ENCODE data around the gene FAF1. TPM values are rescaled to one million over a fixed set of nuclear protein-coding genes. Genes with fewer than 3 reads are reported as not detected.
"Not testable (repeated sequence)": the region's sequence is repeated elsewhere in the genome, so short reads cannot be mapped to it uniquely, and the experiment has no call there.

Gene FAF1
- total RNA-seq, 2 experiments from 2014 or later: 42.3 to 114 TPM

DNA sequence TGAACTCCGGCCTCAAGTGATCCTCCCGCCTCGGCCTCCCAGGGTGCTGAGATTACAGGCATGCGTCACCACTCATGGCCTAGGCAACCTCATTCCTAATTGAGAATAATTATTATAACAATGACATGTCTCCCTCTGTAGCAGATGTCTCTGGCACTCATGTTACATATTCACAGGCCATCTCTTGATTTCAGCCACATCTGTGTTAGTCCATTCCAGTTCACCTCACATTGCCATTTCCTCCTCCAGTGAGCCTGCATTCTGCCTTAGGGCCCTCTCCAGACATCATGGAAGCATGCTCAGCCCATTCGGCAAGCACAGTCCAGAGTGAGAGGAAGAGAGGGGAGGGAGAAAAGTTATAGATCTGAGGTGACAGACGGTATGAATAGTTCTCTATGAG lies 42.4 kb upstream of the FAF1 start:
- intact Hi-C loops (cut with micrococcal nuclease; ENCODE audit: unreplicated experiment): no loop called here
- no TSS peak for BruUV-seq (replicated peaks)

DNA sequence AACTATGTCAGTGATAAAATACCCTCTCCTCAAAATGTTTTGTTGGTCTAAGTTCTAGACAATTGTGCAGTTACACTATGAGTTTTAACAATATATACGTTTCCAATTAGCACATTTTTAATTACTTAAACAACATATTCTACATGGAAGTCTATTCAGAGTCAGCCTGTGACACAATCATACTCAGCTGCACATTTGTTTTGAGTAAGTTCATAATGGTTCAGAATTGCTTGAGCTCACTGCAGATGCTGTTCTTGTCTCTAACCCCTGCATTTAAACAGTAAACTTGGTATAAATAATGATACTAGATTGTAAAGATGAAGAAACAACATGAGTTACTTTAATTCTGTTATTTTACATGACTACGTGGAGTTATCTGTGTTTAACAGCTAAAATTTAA lies 40.6 kb upstream of the FAF1 start:
- peak; percentile 50 for DNase-seq (ENCODE audit: low spot score)
- CTCF ChIA-PET (ENCODE audit: unreplicated experiment): interaction anchor here (1.0 kb wide), 1 partner anchor 55 kb away, joined by 3 read pairs; no protein-coding TSS in a partner anchor
- TSS peak; percentile 37 for BruUV-seq (replicated peaks)
- peak overlapping the region; percentile 78 for H3K4me2 ChIP-seq (ENCODE audit: low read length)
- peaks cover 32% of the 10 kb centered on the region for H3K4me1 ChIP-seq (ENCODE audit: insufficient read depth, low read length, poor library complexity, severe bottlenecking)
- POLR2A ChIA-PET: interaction anchor here (0.5 to 1.7 kb wide), 9 partner anchors 21 to 130 kb away, joined by 3 to 16 read pairs (median 7); partner anchors contain the start of gene CDKN2C
- H4K20me1 ChIP-seq (ENCODE audit: insufficient read depth, low read length): no peaks in the 10 kb centered on the region
- TF ChIP-seq, protein P1, sequence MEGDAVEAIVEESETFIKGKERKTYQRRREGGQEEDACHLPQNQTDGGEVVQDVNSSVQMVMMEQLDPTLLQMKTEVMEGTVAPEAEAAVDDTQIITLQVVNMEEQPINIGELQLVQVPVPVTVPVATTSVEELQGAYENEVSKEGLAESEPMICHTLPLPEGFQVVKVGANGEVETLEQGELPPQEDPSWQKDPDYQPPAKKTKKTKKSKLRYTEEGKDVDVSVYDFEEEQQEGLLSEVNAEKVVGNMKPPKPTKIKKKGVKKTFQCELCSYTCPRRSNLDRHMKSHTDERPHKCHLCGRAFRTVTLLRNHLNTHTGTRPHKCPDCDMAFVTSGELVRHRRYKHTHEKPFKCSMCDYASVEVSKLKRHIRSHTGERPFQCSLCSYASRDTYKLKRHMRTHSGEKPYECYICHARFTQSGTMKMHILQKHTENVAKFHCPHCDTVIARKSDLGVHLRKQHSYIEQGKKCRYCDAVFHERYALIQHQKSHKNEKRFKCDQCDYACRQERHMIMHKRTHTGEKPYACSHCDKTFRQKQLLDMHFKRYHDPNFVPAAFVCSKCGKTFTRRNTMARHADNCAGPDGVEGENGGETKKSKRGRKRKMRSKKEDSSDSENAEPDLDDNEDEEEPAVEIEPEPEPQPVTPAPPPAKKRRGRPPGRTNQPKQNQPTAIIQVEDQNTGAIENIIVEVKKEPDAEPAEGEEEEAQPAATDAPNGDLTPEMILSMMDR (conservative IDR thresholded peaks at IDR 0.05; ENCODE audit: low read length): no peak
- TF ChIP-seq EZH2phosphoT487 (IDR thresholded peaks at IDR 0.05; ENCODE audit: borderline replicate concordance, low read depth, low read length): no peak
- H3K4me3 ChIP-seq (ENCODE audit: low read depth, low read length, poor library complexity, severe bottlenecking): peak overlapping the region; percentile 53
- peak overlapping the region; percentile 93 for H2AFZ ChIP-seq (ENCODE audit: low read length)
- H3K79me2 ChIP-seq (ENCODE audit: insufficient read depth, low read depth, low read length): no peaks in the 10 kb centered on the region
- H3K9me2 ChIP-seq (ENCODE audit: insufficient read depth, low read length): no peaks in the 10 kb centered on the region
- intact Hi-C loops (cut with micrococcal nuclease; ENCODE audit: unreplicated experiment): loop anchor here (1.0 kb wide), 1 partner anchor 22 kb away; no protein-coding TSS in a partner anchor
- no peaks in the 10 kb centered on the region for H3K36me3 ChIP-seq (ENCODE audit: insufficient read depth, low read length)
- peak overlapping the region; percentile 90 for H3K27ac ChIP-seq (ENCODE audit: low read depth, low read length, poor library complexity, severe bottlenecking)
- H3K9me3 ChIP-seq (ENCODE audit: low read length): peaks cover 9% of the 10 kb centered on the region; the same call in 1 of the 2 replicates

More for the DNA sequence above, 42.4 kb upstream of the FAF1 start:
- POLR2A ChIA-PET: interaction anchor here (0.7 kb wide), 1 partner anchor 124 kb away, joined by 3 read pairs; no protein-coding TSS in a partner anchor
- Histone ChIP-seq H3K9me2 (ENCODE audit: insufficient read depth, low read length) (no peaks in the 10 kb centered on the region), H4K20me1 (ENCODE audit: insufficient read depth, low read length) (no peaks in the 10 kb centered on the region), H3K4me1 (ENCODE audit: insufficient read depth, low read length, poor library complexity, severe bottlenecking) (peaks cover 32% of the 10 kb centered on the region), H3K36me3 (ENCODE audit: insufficient read depth, low read length) (no peaks in the 10 kb centered on the region), H3K9me3 (ENCODE audit: low read length) (peaks cover 9% of the 10 kb centered on the region; the same call in 1 of the 2 replicates), H3K79me2 (ENCODE audit: insufficient read depth, low read depth, low read length) (no peaks in the 10 kb centered on the region), H3K4me2 (ENCODE audit: low read length) (no peak overlapping the region), H3K27ac (ENCODE audit: low read depth, low read length, poor library complexity, severe bottlenecking) (no peak overlapping the region), H2AFZ (ENCODE audit: low read length) (no peak overlapping the region), H3K4me3 (ENCODE audit: low read depth, low read length, poor library complexity, severe bottlenecking) (no peak overlapping the region)
- CTCF ChIA-PET (ENCODE audit: unreplicated experiment): no interaction called here
- TF ChIP-seq EZH2phosphoT487 (IDR thresholded peaks at IDR 0.05; ENCODE audit: borderline replicate concordance, low read depth, low read length): no peak
- TF ChIP-seq, protein P1 (conservative IDR thresholded peaks at IDR 0.05; ENCODE audit: low read length): no peak
- no peak for DNase-seq (ENCODE audit: low spot score)

DNA sequence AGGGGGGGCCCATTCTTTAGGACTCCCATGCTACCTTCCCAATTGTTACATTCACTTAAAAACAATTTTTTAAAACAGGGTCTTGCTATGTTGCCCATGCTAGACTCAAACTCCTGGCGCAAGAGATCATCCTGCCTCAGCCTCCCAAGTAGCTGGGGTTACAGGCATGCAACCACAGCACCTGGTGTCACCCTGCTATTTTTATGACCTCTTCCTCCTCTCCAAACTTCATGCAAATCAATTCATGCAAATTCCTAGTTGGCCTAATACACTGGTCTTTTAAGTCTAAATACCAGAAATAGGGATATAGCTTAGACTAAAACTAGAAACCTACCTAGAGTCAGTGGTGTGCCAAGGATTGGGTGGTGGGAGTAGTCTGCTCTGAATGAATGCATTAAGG lies 40.1 kb upstream of the FAF1 start:
- peak overlapping the region; percentile 78 for H3K4me2 ChIP-seq (ENCODE audit: low read length)
- no peaks in the 10 kb centered on the region for H3K36me3 ChIP-seq (ENCODE audit: insufficient read depth, low read length)
- intact Hi-C loops (cut with micrococcal nuclease; ENCODE audit: unreplicated experiment): loop anchor here (1.0 kb wide), 1 partner anchor 22 kb away; no protein-coding TSS in a partner anchor
- peak overlapping the region; percentile 90 for H3K27ac ChIP-seq (ENCODE audit: low read depth, low read length, poor library complexity, severe bottlenecking)
- peaks cover 32% of the 10 kb centered on the region for H3K4me1 ChIP-seq (ENCODE audit: insufficient read depth, low read length, poor library complexity, severe bottlenecking)
- no TSS peak for BruUV-seq (replicated peaks)
- CTCF ChIA-PET (ENCODE audit: unreplicated experiment): interaction anchor here (1.0 kb wide), 1 partner anchor 55 kb away, joined by 3 read pairs; no protein-coding TSS in a partner anchor
- H3K9me3 ChIP-seq (ENCODE audit: low read length): peaks cover 9% of the 10 kb centered on the region; the same call in 1 of the 2 replicates
- H3K9me2 ChIP-seq (ENCODE audit: insufficient read depth, low read length): no peaks in the 10 kb centered on the region
- TF ChIP-seq EZH2phosphoT487 (IDR thresholded peaks at IDR 0.05; ENCODE audit: borderline replicate concordance, low read depth, low read length): no peak
- TF ChIP-seq, protein P1 (conservative IDR thresholded peaks at IDR 0.05; ENCODE audit: low read length): no peak
- DNase-seq (ENCODE audit: low spot score): peak; percentile 85
- no peaks in the 10 kb centered on the region for H3K79me2 ChIP-seq (ENCODE audit: insufficient read depth, low read depth, low read length)
- H3K4me3 ChIP-seq (ENCODE audit: low read depth, low read length, poor library complexity, severe bottlenecking): peak overlapping the region; percentile 53
- H4K20me1 ChIP-seq (ENCODE audit: insufficient read depth, low read length): no peaks in the 10 kb centered on the region
- H2AFZ ChIP-seq (ENCODE audit: low read length): peak overlapping the region; percentile 93
- POLR2A ChIA-PET: interaction anchor here (0.5 to 1.7 kb wide), 11 partner anchors 21 to 1700 kb away, joined by 3 to 16 read pairs (median 4); partner anchors contain the start of gene CDKN2C

DNA sequence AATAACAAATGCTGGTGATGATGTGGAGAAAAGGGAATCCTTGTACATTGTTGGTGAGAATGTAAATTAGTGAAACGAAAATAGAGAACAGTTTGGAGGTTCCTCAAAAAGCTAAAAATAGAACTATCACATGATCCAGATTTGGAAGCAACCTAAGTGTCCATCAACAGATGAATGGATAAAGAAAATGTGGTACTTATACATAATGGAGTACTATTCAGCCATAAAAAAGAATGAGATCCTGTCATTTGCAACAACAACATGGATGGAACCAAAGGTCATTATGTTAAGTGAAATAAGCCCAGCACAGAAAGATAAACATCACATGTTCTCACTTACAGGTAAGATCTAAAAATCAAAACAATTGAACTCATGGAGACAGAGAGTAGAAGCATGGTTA lies 39.3 kb upstream of the FAF1 start:
- BruUV-seq (replicated peaks); H3K36me3 ChIP-seq (ENCODE audit: insufficient read depth, low read length); CTCF ChIA-PET (ENCODE audit: unreplicated experiment); H3K79me2 ChIP-seq (ENCODE audit: insufficient read depth, low read depth, low read length); H4K20me1 ChIP-seq (ENCODE audit: insufficient read depth, low read length); DNase-seq (ENCODE audit: low spot score); H3K4me2 ChIP-seq (ENCODE audit: low read length); H3K9me2 ChIP-seq (ENCODE audit: insufficient read depth, low read length); H3K4me3 ChIP-seq (ENCODE audit: low read depth, low read length, poor library complexity, severe bottlenecking); H3K9me3 ChIP-seq (ENCODE audit: low read length); H2AFZ ChIP-seq (ENCODE audit: low read length); intact Hi-C loops (cut with micrococcal nuclease; ENCODE audit: unreplicated experiment): not testable (repeated sequence)
- Histone ChIP-seq H3K27ac (ENCODE audit: low read depth, low read length, poor library complexity, severe bottlenecking) (peak overlapping the region; percentile 90), H3K4me1 (ENCODE audit: insufficient read depth, low read length, poor library complexity, severe bottlenecking) (peaks cover 32% of the 10 kb centered on the region)
- POLR2A ChIA-PET: interaction anchor here (0.9 to 1.7 kb wide), 3 partner anchors 20 to 27 kb away, joined by 3 to 11 read pairs (median 5); no protein-coding TSS in a partner anchor

Data from OCI-LY7 (cell line).